ES-I3 (cell line): ENCODE measurements around the gene PADI3.
"Not testable (repeated sequence)": the region's sequence is repeated elsewhere in the genome, so short reads cannot be mapped to it uniquely, and the experiment has no call there.

Source experiments
- H3K36me3 ChIP-seq: 2 replicates; pipeline ENCODE4 v1.6.1; 2013; ENCODE audit warnings: mild to moderate bottlenecking, low read length, control low read depth, moderate library complexity; ENCODE audit not compliant: insufficient read depth
- H3K4me1 ChIP-seq: 2 replicates; pipeline ENCODE4 v1.6.1; 2013; ENCODE audit warnings: mild to moderate bottlenecking, control low read depth, low read length; ENCODE audit not compliant: insufficient read depth
- H3K9ac ChIP-seq: 2 replicates; pipeline ENCODE4 v1.6.1; 2013; ENCODE audit warnings: low read depth, mild to moderate bottlenecking, low read length, moderate library complexity
- H3K9me3 ChIP-seq: 2 replicates; pipeline ENCODE4 v1.6.1; 2013; ENCODE audit warnings: mild to moderate bottlenecking, low read length, moderate library complexity; ENCODE audit not compliant: control insufficient read depth, insufficient read depth

PADI3 gene

GRCh38 chr1:17227358-17227915, 21.5 kb upstream of the PADI3 start:
- no peak overlapping the region for H3K9ac ChIP-seq
- no peaks in the 10 kb centered on the region; the same call in 1 of the 2 replicates for H3K9me3 ChIP-seq
- no peaks in the 10 kb centered on the region for H3K36me3 ChIP-seq
- H3K4me1 ChIP-seq = no peaks in the 10 kb centered on the region

DNA sequence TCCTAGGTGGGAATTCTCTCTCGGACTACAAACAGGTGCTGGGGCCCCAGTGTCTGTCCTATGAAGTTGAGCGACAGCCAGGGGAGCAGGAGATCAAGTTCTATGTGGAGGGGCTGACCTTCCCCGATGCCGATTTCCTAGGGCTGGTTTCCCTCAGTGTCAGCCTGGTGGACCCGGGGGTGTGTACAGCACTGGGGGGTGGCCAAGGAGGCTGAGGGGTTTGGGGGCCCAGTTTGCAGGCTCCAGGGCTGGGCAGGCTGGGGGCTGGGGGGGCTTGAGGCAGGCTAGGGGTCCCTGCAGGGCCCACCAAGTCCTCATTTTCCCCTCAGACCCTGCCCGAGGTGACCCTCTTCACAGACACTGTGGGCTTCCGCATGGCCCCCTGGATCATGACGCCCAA, 20.3 kb upstream of the PADI3 start:
- H3K9ac ChIP-seq = no peak overlapping the region
- no peaks in the 10 kb centered on the region for H3K36me3 ChIP-seq
- H3K4me1 ChIP-seq = no peaks in the 10 kb centered on the region
- no peaks in the 10 kb centered on the region; the same call in 1 of the 2 replicates for H3K9me3 ChIP-seq

- Histone ChIP-seq H3K9me3 (no peaks in the 10 kb centered on the region; the same call in 1 of the 2 replicates), H3K9ac (no peak overlapping the region), H3K36me3 (no peaks in the 10 kb centered on the region), H3K4me1 (no peaks in the 10 kb centered on the region)
These were observed 19.5 kb upstream of the PADI3 start for GRCh38 chr1:17229379-17229778.

DNA sequence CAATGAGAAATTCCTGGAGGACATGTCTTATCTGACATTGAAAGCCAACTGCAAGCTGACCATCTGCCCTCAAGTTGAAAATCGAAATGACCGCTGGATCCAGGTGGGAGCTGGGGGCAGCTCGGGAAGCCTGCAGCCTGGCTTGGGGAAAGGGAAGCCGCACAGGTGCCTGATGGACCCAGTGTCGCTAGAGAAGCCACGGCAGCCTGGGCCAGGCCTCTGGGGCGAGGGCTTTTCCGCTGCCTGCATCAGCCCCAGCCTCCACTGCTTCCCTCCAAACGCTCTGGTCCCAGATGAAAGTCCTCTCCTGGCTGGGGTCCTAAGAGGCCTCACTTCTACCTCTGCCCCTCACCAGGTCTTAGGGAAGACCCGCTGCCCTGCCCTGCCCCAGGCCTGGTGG, 18.8 kb upstream of the PADI3 start:
- no peaks in the 10 kb centered on the region for H3K36me3 ChIP-seq
- no peak overlapping the region for H3K9ac ChIP-seq
- H3K9me3 ChIP-seq = no peaks in the 10 kb centered on the region; the same call in 1 of the 2 replicates
- H3K4me1 ChIP-seq = no peaks in the 10 kb centered on the region

DNA sequence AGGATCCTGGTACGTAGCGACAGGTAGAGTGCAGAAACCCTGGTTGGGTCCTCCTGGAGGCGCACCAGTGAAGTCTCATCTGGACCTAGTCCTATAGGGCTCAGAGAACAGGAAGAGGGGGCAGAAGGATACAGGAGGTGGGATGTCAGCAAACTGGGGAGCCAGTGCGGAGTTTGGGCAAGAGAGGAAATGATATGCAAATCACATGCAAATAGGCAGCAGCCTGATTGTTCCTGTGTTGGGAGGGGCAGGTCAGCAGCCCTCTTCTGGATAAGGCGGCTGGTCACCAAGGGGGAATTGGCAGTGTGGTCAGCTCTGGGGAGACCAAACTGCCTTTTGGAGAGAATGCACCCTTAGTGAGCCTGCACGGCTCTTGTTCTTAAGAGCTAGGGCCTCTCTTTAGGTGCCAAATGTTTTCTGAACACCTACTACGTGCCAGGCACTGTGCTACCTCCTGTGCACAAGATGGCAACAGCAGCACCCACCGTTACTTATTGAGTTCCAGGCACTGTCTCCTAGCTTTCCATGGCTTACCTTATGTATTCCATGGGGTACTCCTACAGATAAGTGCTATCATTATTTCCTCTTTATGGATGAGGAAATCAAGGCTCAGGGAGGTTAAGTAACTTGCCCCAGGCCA, 18.1 kb upstream of the PADI3 start:
- Histone ChIP-seq H3K9ac (no peak overlapping the region), H3K9me3 (no peaks in the 10 kb centered on the region), H3K36me3 (no peaks in the 10 kb centered on the region), H3K4me1 (no peaks in the 10 kb centered on the region)

DNA sequence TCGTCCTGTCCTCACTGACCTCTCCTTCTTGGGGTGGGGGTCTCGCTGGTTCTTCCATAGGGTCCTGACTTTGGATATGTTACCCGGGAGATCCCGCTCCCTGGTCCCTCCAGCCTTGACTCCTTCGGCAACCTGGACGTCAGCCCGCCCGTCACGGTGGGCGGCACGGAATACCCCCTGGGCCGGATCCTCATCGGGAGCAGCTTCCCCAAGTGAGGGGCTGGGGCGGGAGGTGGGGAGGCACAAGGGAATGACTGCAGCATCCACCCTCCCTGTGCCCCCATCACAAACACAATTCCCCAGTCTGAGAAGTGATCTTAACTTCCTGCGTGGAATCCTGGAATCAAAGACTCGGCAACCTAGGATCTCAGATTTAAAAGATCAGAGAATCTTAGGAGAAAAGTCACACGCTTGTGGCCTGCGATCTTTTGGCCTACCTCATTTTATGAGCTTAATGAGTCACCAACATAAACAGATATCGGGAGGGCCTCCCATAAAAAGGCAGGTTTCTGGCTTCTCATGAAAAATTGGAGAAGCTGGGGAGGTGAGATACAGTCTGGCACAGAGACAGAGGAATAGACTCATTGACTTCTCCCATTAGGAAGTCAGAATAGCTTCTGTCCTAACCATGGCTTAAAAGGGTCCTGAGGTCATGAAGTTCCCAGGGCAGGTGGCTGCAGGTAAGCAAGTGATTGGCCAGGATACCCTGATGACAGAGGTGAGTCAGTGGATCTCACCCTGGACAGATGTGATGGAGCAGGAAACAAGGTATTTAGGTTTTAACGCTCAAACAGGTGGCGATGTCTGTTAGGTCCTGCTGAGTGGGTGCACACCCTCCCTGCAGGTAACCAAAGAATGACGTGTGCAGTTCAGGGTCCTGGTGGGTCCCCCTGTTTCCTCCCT, 15.9 kb upstream of the PADI3 start:
- H3K9me3 ChIP-seq = no peaks in the 10 kb centered on the region
- H3K4me1 ChIP-seq = no peaks in the 10 kb centered on the region
- no peak overlapping the region for H3K9ac ChIP-seq
- no peaks in the 10 kb centered on the region for H3K36me3 ChIP-seq

GRCh38 chr1:17233675-17234320, 15.1 kb upstream of the PADI3 start:
- Histone ChIP-seq H3K36me3 (no peaks in the 10 kb centered on the region), H3K4me1 (no peaks in the 10 kb centered on the region), H3K9ac (no peak overlapping the region), H3K9me3 (no peaks in the 10 kb centered on the region)

DNA sequence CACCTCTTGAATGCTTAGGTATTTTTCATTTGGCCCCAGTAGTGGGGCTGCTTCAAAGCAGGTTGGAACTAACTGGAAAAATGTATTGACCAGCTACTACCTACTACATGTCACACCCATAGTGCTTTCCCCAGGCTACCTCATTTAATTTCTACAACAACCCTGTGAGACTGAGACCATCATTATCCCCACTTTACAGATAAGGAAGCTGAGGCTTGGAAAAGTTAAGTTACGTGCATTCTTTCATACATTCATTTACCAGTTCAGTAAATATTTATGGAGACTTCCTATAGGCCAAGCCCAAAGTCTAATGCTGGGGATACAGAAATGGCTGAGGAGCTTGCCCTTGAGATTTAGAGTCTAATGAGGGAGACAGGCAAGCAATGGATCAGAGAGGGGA, 14.5 kb upstream of the PADI3 start:
- Histone ChIP-seq H3K36me3 (no peaks in the 10 kb centered on the region), H3K4me1 (no peaks in the 10 kb centered on the region), H3K9ac (no peak overlapping the region), H3K9me3 (no peaks in the 10 kb centered on the region)

GRCh38 chr1:17235135-17235885, 13.6 kb upstream of the PADI3 start:
- Histone ChIP-seq H3K4me1 (no peaks in the 10 kb centered on the region), H3K36me3 (no peaks in the 10 kb centered on the region), H3K9me3 (no peaks in the 10 kb centered on the region), H3K9ac (no peak overlapping the region)

DNA sequence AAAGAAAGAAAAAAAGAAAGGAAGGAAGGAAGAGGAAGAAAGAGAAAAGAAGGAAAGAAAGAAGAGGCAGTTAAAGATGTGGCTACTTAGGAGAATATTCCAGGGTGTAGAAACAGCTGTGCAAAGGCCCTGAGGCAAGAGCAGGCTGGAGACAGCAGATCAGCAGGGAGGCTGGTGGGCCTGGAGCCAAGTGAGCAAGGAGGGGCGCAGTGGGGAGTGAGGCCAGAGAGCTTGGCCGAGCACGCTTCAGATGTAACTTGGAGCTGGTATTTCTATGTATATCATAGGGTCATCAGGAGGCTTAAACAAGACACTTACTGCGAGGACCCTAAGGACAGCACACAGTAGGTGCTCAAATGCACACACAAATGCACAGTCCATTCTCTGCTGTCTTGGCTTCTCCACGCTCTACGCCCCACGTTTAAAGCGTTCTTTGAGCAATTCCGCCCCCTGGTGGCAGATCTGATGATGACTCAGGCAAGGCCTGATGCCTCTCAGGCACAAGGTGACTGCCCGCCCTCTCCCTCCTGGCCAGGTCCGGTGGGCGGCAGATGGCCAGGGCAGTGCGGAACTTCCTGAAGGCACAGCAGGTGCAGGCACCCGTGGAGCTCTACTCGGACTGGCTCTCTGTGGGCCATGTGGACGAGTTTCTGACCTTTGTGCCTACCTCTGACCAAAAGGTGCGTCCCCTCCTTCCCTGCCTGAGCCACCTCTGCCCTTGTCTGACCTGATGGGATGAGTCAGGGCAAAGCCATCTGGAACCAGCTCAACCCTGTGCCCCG, 11.9 kb upstream of the PADI3 start:
- Histone ChIP-seq H3K36me3 (no peaks in the 10 kb centered on the region), H3K4me1 (no peaks in the 10 kb centered on the region), H3K9me3 (no peaks in the 10 kb centered on the region), H3K9ac (no peak overlapping the region)

DNA sequence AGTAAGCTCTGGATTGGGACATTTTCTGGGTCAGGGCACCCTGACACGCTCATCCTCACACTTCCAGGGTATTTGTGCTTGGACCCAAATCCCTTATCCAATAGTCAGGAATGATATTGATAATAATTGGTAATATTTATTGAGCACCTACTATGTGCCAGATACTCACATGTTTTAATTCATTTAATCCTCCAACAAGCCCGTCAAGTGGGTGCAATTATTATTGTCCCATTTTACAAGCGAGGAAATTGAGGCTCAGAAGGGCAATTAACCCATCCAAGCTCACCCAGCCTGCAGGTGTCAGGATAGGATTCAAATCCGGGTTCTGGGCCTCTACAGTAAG, 11.4 kb upstream of the PADI3 start:
- Histone ChIP-seq H3K4me1 (no peaks in the 10 kb centered on the region), H3K36me3 (no peaks in the 10 kb centered on the region), H3K9ac (no peak overlapping the region), H3K9me3 (no peaks in the 10 kb centered on the region)

DNA sequence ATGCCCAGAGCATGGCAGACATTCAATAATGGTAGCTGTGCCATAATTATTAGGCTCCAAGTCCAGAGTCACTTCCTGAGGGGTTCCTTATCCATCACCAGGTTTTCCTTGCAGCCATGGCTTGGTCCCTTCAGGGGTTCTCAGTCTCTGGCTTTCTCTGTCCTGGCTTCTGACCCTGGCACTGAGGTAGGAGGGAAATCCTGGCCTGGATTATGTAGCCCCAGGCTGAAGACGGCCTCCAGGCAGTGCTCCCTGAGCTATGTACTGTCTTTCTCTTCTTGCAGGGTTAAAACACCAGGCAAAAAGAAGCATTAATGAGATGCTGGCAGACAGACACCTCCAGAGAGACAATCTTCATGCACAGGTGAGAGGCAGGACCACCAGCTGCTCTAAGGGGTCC, 9.5 kb upstream of the PADI3 start:
- Histone ChIP-seq H3K4me1 (no peaks in the 10 kb centered on the region), H3K36me3 (no peaks in the 10 kb centered on the region), H3K9me3 (no peaks in the 10 kb centered on the region), H3K9ac (no peak overlapping the region)

- not testable (repeated sequence) for H3K9ac ChIP-seq, H3K4me1 ChIP-seq, H3K36me3 ChIP-seq, H3K9me3 ChIP-seq
These were observed 7.7 kb upstream of the PADI3 start for GRCh38 chr1:17241011-17241779.
